ENCODE data around the gene HNRNPK.

The HNRNPK gene

GRCh38 chr9:83986765-83987401 is 6.9 kb upstream of the HNRNPK start:
- no peak for TF ChIP-seq GATA3 (IDR thresholded peaks at IDR 0.05; ENCODE audit: low read depth, low read length)
- no peak for TF ChIP-seq GATA2 (IDR thresholded peaks at IDR 0.05; ENCODE audit: low read depth, low read length)

- TF ChIP-seq GATA2 (IDR thresholded peaks at IDR 0.05; ENCODE audit: low read depth, low read length) (no peak), GATA3 (IDR thresholded peaks at IDR 0.05; ENCODE audit: low read depth, low read length) (no peak)
These were observed 6.2 kb upstream of the HNRNPK start for GRCh38 chr9:83986195-83986594.

GRCh38 chr9:83981126-83981871 is 1.3 kb upstream of the HNRNPK start:
- no peak for TF ChIP-seq GATA3 (IDR thresholded peaks at IDR 0.05; ENCODE audit: low read depth, low read length)
- no peak for TF ChIP-seq GATA2 (IDR thresholded peaks at IDR 0.05; ENCODE audit: low read depth, low read length)

DNA sequence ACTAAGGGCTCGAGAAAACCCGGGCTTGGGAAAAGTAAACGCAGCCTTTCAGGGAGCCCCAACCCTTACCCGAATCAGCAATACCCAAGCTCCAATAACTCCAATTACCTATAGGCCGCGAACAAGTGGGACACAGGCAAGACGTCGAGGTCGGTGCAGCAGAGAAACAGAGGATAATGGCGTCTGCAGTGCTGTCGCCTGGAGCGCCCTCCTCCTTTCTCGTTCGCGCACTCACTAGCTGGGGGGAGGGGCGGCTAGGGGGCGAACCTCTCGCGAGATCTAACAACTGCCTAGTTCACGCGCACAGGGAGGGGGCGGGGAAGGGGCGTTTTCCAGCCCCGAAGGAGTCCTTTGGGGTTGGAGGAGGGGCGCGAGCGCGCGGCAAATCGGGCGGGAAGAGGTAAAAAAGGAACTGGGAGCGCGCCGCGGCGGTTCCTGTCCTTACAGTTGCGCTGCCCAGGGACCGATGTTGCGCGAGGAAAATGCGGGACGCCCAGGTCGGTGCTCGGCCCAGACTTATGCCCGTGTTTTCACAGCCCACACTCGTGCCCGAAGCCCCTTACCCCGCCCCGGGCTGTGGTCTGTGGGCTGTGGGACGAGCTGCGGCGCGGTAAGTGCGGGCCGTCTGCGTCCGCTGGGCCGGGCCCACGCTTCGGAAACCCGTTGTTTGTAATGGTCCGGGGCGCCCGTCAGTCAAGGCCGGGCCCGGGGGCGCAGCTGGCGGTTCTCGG is 545 bp upstream of the HNRNPK start, which contains the start of gene RMI1:
Gene RMI1, plus strand, starts transcription at position 411 of the 731 bp plus-strand sequence. CDS start 20,182 bp downstream, outside the sequence.
- TF ChIP-seq GATA3 (IDR thresholded peaks at IDR 0.05; ENCODE audit: low read depth, low read length): no peak
- TF ChIP-seq GATA2 (IDR thresholded peaks at IDR 0.05; ENCODE audit: low read depth, low read length): no peak

GRCh38 chr9:83978992-83979811 is 813 bp downstream of the HNRNPK start:
- no peak for TF ChIP-seq GATA3 (IDR thresholded peaks at IDR 0.05; ENCODE audit: low read depth, low read length)
- TF ChIP-seq GATA2 (IDR thresholded peaks at IDR 0.05; ENCODE audit: low read depth, low read length): no peak

DNA sequence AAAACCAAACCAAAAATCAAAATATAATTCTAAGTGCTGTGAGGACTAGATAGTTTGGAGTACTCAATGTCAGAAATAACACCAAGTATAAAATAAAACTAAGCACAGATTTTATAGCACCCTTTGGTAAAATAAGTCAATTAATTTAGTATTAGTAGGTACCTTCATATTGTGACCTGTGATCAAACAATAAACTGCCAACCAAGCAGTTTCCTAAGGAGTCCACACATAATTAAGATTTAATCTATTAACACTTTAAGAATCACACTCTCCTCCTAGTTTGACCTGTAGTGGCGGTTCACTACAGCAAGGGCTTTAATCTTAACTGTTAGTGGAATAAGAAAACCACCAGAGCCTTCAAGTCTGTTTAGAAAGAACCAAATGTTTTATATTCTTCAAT is 2.8 kb downstream of the HNRNPK start:
- TF ChIP-seq GATA2 (IDR thresholded peaks at IDR 0.05; ENCODE audit: low read depth, low read length) (no peak), GATA3 (IDR thresholded peaks at IDR 0.05; ENCODE audit: low read depth, low read length) (no peak)

GRCh38 chr9:83976372-83976771 is 3.6 kb downstream of the HNRNPK start:
- TF ChIP-seq GATA3 (IDR thresholded peaks at IDR 0.05; ENCODE audit: low read depth, low read length) (no peak), GATA2 (IDR thresholded peaks at IDR 0.05; ENCODE audit: low read depth, low read length) (no peak)

DNA sequence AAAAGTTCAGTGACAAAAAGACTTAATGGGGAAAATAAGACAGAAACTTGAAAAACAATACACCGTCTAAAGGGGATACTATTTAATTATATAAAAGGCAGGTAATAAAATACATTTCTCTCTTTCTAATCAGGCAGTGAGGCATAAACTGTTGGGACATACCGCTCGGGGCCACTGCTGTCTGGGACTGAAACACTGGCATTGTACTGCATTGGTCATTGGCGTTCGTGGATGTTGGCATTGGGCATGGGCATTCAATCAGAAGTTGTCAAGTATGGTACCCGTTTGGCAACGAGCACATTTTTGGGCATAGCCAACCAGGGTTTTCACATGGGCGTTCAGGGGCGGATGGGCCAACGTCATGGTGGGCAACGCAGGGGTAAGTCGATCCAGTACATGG is 4.7 kb downstream of the HNRNPK start:
- TF ChIP-seq GATA3 (IDR thresholded peaks at IDR 0.05; ENCODE audit: low read depth, low read length) (no peak), GATA2 (IDR thresholded peaks at IDR 0.05; ENCODE audit: low read depth, low read length) (no peak)

- no peak for TF ChIP-seq GATA2 (IDR thresholded peaks at IDR 0.05; ENCODE audit: low read depth, low read length)
- no peak for TF ChIP-seq GATA3 (IDR thresholded peaks at IDR 0.05; ENCODE audit: low read depth, low read length)
These were observed 7.7 kb downstream of the HNRNPK start for GRCh38 chr9:83972286-83972685.

- TF ChIP-seq GATA2 (IDR thresholded peaks at IDR 0.05; ENCODE audit: low read depth, low read length) (no peak), GATA3 (IDR thresholded peaks at IDR 0.05; ENCODE audit: low read depth, low read length) (no peak)
These were observed 8.5 kb downstream of the HNRNPK start for GRCh38 chr9:83971485-83971884.

GRCh38 chr9:83969602-83970001 is 10.4 kb downstream of the HNRNPK start:
- TF ChIP-seq GATA2 (IDR thresholded peaks at IDR 0.05; ENCODE audit: low read depth, low read length): no peak
- TF ChIP-seq GATA3 (IDR thresholded peaks at IDR 0.05; ENCODE audit: low read depth, low read length): no peak

DNA sequence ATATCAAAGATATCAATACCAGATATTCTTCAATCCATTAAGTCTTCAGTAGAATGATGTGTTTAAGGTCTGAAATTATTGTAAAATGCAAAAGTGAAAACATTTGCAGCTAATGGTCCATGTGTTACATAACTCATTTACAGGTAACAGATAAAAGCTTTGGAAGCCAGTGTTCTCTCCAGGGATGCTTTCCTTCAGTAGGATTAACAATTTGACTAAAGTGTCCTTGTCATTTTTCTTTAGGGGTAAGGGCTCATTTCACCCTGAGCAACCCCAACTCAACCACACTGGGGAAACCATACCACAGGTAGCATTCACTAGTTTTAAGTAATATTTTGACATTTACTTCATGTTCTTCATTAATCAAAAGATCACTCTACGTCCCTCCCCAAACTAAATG is 12.9 kb downstream of the HNRNPK start:
- TF ChIP-seq GATA2 (IDR thresholded peaks at IDR 0.05; ENCODE audit: low read depth, low read length) (no peak), GATA3 (IDR thresholded peaks at IDR 0.05; ENCODE audit: low read depth, low read length) (no peak)

GRCh38 chr9:83966209-83966582 is 13.8 kb downstream of the HNRNPK start:
- no peak for TF ChIP-seq GATA2 (IDR thresholded peaks at IDR 0.05; ENCODE audit: low read depth, low read length)
- TF ChIP-seq GATA3 (IDR thresholded peaks at IDR 0.05; ENCODE audit: low read depth, low read length): no peak

Data from SH-SY5Y (cell line).